Thyroid gland (tissue), 4 donors: ENCODE results near the gene MTF2.

Experiments used
- POLR2A ChIP-seq, 2 donors: fragments of 450-650 bp; IDR thresholded peaks; one replicate each; pipeline ENCODE4 v1.6.1; 2017; ENCODE audit warnings: antibody characterized with exemption in 2 of 2, mild to moderate bottlenecking in 2 of 2, moderate library complexity in 1 of 2
- TF ChIP-seq, protein P1 (sequence below), 6 experiments: fragments of 200-600 bp in 3 of 6; fragments of 450-650 bp in 3 of 6; sonication (generic) in 3 of 6; IDR thresholded peaks; one replicate each; pipeline ENCODE4 v1.5.1; 2016 to 2019; ENCODE audit warnings: antibody characterized with exemption in 6 of 6, mild to moderate bottlenecking in 2 of 6, inconsistent platforms in 1 of 6, moderate library complexity in 1 of 6

DNA sequence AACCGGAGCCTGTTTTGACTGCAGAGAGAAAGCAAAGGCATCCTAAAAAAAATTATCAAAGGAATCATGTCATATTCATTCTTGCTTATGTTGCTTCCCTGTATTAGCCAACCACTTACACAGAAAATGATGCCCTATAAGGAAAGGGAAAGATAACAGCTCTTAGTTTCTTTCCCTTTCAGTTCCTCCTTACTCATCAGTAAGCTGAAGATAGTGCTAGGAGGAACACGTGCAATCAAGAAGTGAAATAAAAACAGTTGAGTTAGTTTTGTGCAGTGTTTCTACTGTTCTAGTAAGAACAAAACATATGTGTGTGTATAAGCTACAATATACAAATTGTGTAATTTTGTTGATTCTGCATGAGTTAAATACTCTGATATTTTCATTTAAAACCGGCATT, 45.3 kb upstream of the MTF2 start:
- TF ChIP-seq POLR2A (IDR thresholded peaks at IDR 0.05), result no peak
- TF ChIP-seq, protein P1, sequence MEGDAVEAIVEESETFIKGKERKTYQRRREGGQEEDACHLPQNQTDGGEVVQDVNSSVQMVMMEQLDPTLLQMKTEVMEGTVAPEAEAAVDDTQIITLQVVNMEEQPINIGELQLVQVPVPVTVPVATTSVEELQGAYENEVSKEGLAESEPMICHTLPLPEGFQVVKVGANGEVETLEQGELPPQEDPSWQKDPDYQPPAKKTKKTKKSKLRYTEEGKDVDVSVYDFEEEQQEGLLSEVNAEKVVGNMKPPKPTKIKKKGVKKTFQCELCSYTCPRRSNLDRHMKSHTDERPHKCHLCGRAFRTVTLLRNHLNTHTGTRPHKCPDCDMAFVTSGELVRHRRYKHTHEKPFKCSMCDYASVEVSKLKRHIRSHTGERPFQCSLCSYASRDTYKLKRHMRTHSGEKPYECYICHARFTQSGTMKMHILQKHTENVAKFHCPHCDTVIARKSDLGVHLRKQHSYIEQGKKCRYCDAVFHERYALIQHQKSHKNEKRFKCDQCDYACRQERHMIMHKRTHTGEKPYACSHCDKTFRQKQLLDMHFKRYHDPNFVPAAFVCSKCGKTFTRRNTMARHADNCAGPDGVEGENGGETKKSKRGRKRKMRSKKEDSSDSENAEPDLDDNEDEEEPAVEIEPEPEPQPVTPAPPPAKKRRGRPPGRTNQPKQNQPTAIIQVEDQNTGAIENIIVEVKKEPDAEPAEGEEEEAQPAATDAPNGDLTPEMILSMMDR (IDR thresholded peaks at IDR 0.05), result no peak
